NCI-H2029 (cell line): ENCODE measurements around the gene ADGRE3.
"Not testable (repeated sequence)": the region's sequence is repeated elsewhere in the genome, so short reads cannot be mapped to it uniquely, and the experiment has no call there.

ENCODE experiments used
- DNase-seq: peaks from one replicate; lab custom pipeline; 2025; lab: John Stamatoyannopoulos, UW

Gene ADGRE3

GRCh38 chr19:14595558-14595957, 79.1 kb downstream of the ADGRE3 start:
- DNase-seq = no peak

GRCh38 chr19:14589433-14589832, 85.2 kb downstream of the ADGRE3 start:
- DNase-seq = not testable (repeated sequence)

- DNase-seq = not testable (repeated sequence)
Measured at GRCh38 chr19:14585187-14585586, 89.5 kb downstream of the ADGRE3 start.

- DNase-seq = not testable (repeated sequence)
Measured at GRCh38 chr19:14584372-14584771, 90.3 kb downstream of the ADGRE3 start.

GRCh38 chr19:14582894-14583340, 91.7 kb downstream of the ADGRE3 start, which contains the start of gene CLEC17A:
Gene CLEC17A, plus strand, starts transcription at chr19:14583084. Its CDS starts 77 bp downstream, at chr19:14583161.
- no peak for DNase-seq

GRCh38 chr19:14580623-14581237, 93.9 kb downstream of the ADGRE3 start:
- no peak for DNase-seq

GRCh38 chr19:14577885-14578427, 96.7 kb downstream of the ADGRE3 start:
- DNase-seq = no peak

GRCh38 chr19:14577264-14577663, 97.4 kb downstream of the ADGRE3 start:
- DNase-seq = no peak

GRCh38 chr19:14576363-14576762, 98.3 kb downstream of the ADGRE3 start:
- no peak for DNase-seq

- no peak for DNase-seq
Measured at GRCh38 chr19:14575428-14575980, 99.1 kb downstream of the ADGRE3 start.

GRCh38 chr19:14571695-14572490, 102.8 kb downstream of the ADGRE3 start, which contains the start of gene NDUFB7:
Gene NDUFB7, minus strand, starts transcription at chr19:14572066. Its CDS starts 66 bp downstream, at chr19:14572000.
- peak; percentile 95 for DNase-seq

GRCh38 chr19:14570864-14571527, 103.6 kb downstream of the ADGRE3 start:
- no peak for DNase-seq
